Stimulated activated naive CD4-positive, alpha-beta T cell treated with Interleukin-2 at 50 U/mL for 16 hours (primary cell): ENCODE results near the gene IRX6.

Source experiments
- DNase-seq: peaks from one replicate; lab custom pipeline; 2025; lab: John Stamatoyannopoulos, UW

The IRX6 gene

GRCh38 chr16:55324285-55325079 lies 479 bp downstream of the IRX6 start:
- no peak for DNase-seq

DNA sequence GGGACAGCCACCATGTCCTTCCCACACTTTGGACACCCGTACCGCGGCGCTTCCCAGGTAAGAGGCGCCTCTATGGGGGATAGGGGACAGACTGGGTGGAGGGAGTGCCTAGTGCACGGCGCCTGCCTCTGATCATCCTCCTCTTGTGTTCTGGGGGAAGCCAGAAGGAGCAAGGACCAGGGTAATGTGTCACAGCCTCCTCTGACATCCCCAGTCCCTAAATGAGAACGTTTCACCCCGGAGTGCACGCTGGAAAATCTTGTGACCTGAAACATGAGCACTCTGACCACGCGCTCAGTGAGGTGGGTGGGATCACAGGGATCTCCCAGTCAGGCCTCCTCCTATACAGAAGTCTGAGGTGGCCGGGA lies 1.1 kb downstream of the IRX6 start:
- no peak for DNase-seq

- no peak for DNase-seq
Measured at GRCh38 chr16:55325458-55326109, 1.6 kb downstream of the IRX6 start.

GRCh38 chr16:55326261-55327092 lies 2.5 kb downstream of the IRX6 start:
- no peak for DNase-seq

DNA sequence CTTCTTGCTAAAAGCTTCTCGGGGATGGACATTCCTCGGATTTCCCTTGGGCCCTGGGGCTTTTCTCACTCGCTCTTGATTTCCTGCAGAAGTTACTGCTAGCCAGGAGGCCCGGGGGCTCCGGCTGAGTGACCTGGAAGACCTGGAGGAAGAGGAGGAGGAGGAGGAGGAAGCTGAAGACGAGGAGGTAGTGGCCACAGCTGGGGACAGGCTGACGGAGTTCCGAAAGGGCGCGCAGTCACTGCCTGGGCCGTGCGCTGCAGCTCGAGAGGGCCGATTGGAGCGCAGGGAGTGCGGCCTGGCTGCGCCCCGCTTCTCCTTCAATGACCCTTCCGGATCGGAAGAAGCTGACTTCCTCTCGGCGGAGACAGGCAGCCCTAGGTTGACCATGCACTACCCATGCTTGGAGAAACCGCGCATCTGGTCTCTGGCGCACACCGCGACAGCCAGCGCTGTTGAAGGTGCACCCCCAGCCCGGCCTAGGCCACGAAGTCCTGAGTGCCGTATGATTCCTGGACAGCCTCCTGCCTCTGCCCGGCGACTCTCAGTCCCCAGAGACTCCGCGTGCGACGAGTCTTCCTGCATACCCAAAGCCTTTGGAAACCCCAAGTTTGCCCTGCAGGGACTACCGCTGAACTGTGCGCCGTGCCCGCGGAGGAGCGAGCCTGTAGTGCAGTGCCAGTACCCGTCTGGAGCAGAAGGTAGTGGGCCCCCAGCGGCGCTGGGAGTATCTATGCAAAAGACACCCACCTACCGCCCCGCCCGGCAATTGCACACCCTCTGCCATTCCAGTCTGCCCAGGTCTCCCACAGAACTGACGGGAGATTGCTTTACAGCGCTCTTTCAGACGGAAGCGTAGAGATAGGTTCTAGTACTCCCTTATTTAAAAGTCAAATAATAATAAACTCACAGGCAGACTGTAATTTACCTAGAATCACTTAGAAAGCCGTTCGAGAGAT lies 4.9 kb downstream of the IRX6 start:
- no peak for DNase-seq

GRCh38 chr16:55329791-55330428 lies 5.9 kb downstream of the IRX6 start:
- DNase-seq = no peak

- DNase-seq = no peak
Measured at GRCh38 chr16:55330781-55331647, 7.0 kb downstream of the IRX6 start.

DNA sequence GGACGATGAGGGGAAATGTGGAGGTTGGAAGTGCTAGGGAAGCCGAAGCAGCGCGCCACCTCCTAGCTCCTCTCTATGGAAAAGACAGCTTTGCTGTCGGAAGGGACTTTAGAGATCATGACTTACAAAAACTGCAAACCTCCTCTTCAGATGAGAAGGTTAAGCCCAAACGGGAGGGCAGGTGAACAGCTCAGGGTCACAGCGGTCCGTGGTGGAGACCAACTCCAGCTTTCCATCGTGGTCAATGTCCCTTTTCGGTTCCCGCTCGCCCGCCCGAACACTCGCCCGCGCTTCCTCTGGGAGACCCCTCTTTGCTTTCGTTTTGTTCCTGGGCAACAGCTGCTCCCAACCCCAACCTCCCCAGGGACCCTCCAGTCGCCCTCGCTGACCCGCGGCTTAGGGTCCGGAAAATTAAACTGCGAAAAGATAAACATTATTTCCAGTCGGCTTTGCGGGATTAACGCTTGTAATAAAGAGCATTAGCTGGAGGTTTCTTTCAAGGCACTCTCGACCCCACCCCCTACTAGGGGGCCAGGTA lies 7.7 kb downstream of the IRX6 start:
- DNase-seq = no peak

DNA sequence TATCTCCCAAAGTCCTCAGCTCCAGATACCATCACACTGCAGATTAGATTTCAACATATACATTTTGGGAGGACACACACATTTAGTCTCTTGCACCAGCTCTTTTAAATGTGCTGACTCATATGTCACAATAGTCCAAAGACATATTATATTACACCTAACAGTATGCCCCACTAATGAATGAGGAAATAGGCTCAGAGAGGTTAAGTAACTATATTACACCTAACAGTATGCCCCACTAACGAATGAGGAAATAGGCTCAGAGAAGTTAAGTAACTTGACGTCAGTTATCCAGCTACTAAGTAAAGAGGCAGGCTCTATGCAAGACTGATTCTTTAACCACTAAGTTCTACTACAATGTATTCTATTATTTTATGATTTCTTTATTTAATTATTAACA lies 9.7 kb downstream of the IRX6 start:
- DNase-seq = no peak

GRCh38 chr16:55338646-55339045 lies 14.6 kb downstream of the IRX6 start:
- DNase-seq = no peak

GRCh38 chr16:55340445-55340844 lies 16.4 kb downstream of the IRX6 start:
- DNase-seq = no peak

DNA sequence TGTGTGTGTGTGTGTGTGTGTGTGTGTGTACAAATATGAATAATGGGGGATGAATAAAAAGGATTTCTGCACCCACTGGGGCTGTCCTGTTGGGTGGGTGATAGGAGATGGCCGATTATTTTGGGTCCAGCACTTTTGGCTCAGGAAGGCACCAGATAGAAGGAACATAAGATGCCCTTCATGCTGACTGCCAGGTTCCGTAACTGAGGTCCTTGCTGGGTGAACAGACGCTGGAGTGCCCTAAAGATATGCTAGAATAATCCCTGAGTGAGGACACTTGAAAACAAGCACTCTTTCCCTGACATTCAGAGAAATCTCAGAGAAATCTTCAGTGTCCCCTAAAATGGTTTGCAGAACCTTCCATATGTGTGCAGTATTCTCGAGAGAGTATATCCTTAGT lies 17.7 kb downstream of the IRX6 start:
- DNase-seq = no peak

- DNase-seq = no peak
Measured at GRCh38 chr16:55346475-55346874, 22.5 kb downstream of the IRX6 start.

- DNase-seq = no peak
Measured at GRCh38 chr16:55349867-55350266, 25.9 kb downstream of the IRX6 start.

GRCh38 chr16:55350984-55351383 lies 27.0 kb downstream of the IRX6 start:
- no peak for DNase-seq

- DNase-seq = no peak
Measured at GRCh38 chr16:55351936-55352335, 27.9 kb downstream of the IRX6 start.

DNA sequence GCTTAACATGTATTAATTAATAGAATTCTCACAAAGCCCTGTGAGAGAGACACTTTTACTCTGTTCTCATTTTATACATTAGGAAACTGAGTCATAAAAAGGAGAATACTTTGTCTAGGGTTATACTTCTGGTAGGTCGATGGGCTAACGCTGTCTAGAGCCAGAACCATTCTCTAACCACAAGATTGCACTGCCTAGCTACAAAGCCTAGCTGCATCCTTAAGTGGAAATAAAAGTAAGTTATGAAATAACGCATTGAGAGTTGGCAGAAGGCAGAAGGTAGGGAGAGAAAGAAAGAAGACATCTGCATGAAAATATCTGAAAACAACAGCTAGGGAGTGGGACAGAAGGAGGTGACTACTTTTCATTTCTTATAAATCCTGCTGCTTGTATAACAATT lies 33.2 kb downstream of the IRX6 start:
- no peak for DNase-seq

DNA sequence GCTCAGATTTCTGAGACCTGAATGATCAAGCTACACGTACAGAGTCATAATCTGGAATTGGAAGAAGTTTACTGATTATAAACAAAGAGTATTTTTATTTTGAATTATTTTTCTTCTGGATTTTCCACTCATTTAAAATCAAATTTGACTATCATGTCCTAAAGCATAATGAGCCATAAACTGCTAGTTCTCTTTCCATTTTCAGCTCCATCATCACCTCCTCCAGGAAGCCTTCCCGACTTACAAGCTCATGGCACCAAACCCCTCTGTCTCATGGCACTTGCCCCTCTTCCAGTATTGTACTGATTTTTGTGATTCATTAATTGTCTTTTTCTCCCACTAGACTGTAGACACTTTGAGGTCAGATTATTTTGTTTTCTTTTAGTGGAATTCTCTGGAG lies 35.9 kb downstream of the IRX6 start:
- DNase-seq = no peak

GRCh38 chr16:55364811-55365210 lies 40.8 kb downstream of the IRX6 start:
- DNase-seq = no peak

DNA sequence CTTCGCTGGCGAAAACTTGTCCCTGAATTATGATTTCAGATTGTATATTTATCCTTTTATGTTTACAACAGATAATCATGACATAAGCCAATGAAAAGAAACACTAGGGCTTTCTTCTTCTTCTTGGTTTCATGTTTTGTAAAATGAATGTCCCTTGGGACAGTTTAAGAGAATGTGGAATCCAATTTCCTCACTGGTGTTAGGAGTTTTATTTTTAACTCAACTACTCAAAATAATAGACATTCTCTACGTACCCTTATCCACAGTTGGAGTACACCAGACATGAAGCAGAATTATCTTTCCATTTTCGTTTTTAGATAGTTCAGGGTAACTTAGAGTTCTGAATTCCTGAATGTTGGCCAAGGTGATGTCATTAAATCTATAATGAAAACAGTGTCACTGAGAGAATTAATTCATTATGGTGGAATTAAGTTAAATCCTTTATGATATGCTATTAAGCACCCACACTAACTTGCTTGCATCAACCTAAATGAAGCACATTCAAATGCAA lies 43.4 kb downstream of the IRX6 start:
- DNase-seq = no peak
